Nephron (organoid): ENCODE measurements around the gene SCP2.

ENCODE experiments used
- H3K27ac Mint-ChIP-seq, 3 experiments: 2 replicates each; pipeline ENCODE4 v1.8.0; 2020; ENCODE audit warnings: mixed read lengths in 3 of 3, mild to moderate bottlenecking in 2 of 3, moderate library complexity in 1 of 3
- H3K27me3 Mint-ChIP-seq: 2 replicates; pipeline ENCODE4 v1.8.0; 2021; ENCODE audit warnings: low read depth, mild to moderate bottlenecking, moderate library complexity, mixed read lengths
- H3K36me3 Mint-ChIP-seq: 2 replicates; pipeline ENCODE4 v1.8.0; 2020; ENCODE audit warnings: low read depth, mixed read lengths
- H3K4me1 Mint-ChIP-seq: 2 replicates; pipeline ENCODE4 v1.8.0; 2020; ENCODE audit warnings: mixed read lengths
- H3K4me3 Mint-ChIP-seq, 3 experiments: 2 replicates each; pipeline ENCODE4 v1.8.0; 2020; ENCODE audit warnings: mild to moderate bottlenecking in 3 of 3, mixed read lengths in 3 of 3, moderate library complexity in 2 of 3
- H3K9me3 Mint-ChIP-seq: 2 replicates; pipeline ENCODE4 v1.8.0; 2020; ENCODE audit warnings: mixed read lengths
- TF ChIP-seq, protein P1 (sequence below), 3 experiments: fragments of 200-600 bp; sonication (generic); IDR thresholded peaks; one replicate each; pipeline ENCODE4 v1.5.0; 2021; ENCODE audit warnings: antibody characterized with exemption in 3 of 3; ENCODE audit not compliant: unreplicated experiment in 3 of 3

The SCP2 gene

DNA sequence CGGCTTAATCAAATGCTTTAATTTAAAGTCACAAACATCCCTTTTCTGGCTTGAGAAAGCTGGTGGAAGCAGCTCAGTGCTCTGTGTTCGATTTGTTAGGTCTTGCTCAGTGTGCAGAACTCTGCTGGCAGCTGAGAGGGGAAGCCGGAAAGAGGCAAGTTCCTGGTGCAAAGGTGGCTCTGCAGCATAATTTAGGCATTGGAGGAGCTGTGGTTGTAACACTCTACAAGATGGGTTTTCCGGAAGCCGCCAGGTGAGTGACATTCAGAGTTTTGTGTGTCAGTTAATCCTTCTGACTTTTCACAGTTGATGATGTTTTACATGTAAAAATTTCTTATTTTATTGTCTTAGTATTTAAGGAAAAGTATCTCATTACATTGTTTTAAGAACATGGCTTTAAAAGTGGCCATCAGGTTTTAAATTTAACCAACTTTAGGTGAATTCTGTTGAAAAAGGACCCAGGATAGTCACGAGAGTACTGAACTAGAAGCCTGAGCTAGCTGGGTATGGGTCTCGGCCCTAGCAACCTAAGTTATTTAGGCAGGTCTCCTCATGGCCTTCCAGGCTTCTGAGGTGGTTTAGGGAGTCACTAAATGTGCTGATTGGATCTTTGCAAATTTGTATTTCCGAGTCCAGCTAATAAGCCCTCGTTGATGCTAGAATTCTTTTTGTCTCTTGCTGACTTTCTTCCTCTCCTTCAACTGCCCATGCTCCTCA, 87.9 kb downstream of the SCP2 start:
- H3K36me3 Mint-ChIP-seq, result peaks cover 17% of the 10 kb centered on the region
- H3K27ac Mint-ChIP-seq, result peak overlapping the region; percentile 89 to 91 (median 90)
- H3K4me1 Mint-ChIP-seq, result peaks cover 22% of the 10 kb centered on the region
- no peaks in the 10 kb centered on the region for H3K27me3 Mint-ChIP-seq
- H3K9me3 Mint-ChIP-seq, result peaks cover 5% of the 10 kb centered on the region
- TF ChIP-seq, protein P1, sequence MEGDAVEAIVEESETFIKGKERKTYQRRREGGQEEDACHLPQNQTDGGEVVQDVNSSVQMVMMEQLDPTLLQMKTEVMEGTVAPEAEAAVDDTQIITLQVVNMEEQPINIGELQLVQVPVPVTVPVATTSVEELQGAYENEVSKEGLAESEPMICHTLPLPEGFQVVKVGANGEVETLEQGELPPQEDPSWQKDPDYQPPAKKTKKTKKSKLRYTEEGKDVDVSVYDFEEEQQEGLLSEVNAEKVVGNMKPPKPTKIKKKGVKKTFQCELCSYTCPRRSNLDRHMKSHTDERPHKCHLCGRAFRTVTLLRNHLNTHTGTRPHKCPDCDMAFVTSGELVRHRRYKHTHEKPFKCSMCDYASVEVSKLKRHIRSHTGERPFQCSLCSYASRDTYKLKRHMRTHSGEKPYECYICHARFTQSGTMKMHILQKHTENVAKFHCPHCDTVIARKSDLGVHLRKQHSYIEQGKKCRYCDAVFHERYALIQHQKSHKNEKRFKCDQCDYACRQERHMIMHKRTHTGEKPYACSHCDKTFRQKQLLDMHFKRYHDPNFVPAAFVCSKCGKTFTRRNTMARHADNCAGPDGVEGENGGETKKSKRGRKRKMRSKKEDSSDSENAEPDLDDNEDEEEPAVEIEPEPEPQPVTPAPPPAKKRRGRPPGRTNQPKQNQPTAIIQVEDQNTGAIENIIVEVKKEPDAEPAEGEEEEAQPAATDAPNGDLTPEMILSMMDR (IDR thresholded peaks at IDR 0.05; ENCODE audit: unreplicated experiment in 3 of 3), result no peak
- peak overlapping the region; percentile 85 to 95 (median 95) for H3K4me3 Mint-ChIP-seq

DNA sequence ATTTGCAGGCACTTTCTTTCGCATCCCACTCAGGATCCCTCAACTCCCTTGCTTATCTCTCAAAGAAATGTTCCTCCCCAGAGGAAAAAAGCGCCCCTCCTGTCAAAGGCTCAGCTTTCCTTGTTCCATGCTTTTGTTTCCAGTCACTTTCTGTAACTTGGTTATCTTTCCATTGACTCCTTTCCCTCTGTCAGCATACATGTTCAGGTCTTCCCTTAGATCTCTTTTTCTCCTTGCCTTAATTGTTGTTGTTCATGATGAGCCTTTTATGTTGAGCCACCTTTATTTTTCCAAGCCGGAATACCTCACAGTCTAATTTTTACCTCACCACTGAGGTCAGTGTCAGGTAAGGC, 88.4 kb downstream of the SCP2 start:
- Mint-ChIP-seq H3K27ac (peak overlapping the region; percentile 89 to 91 (median 90)), H3K36me3 (peaks cover 17% of the 10 kb centered on the region), H3K4me3 (peak overlapping the region; percentile 85 to 95 (median 95)), H3K9me3 (peaks cover 4% of the 10 kb centered on the region), H3K4me1 (peaks cover 22% of the 10 kb centered on the region), H3K27me3 (no peaks in the 10 kb centered on the region)
- TF ChIP-seq, protein P1 (IDR thresholded peaks at IDR 0.05; ENCODE audit: unreplicated experiment in 3 of 3), result no peak

GRCh38 chr1:53016705-53017104, 89.6 kb downstream of the SCP2 start:
- Mint-ChIP-seq H3K4me3 (peak overlapping the region; percentile 24 to 31 (median 27)), H3K4me1 (peaks cover 22% of the 10 kb centered on the region), H3K9me3 (no peaks in the 10 kb centered on the region), H3K36me3 (peaks cover 17% of the 10 kb centered on the region), H3K27ac (no peak overlapping the region), H3K27me3 (no peaks in the 10 kb centered on the region)
- TF ChIP-seq, protein P1 (IDR thresholded peaks at IDR 0.05; ENCODE audit: unreplicated experiment in 3 of 3), result no peak

DNA sequence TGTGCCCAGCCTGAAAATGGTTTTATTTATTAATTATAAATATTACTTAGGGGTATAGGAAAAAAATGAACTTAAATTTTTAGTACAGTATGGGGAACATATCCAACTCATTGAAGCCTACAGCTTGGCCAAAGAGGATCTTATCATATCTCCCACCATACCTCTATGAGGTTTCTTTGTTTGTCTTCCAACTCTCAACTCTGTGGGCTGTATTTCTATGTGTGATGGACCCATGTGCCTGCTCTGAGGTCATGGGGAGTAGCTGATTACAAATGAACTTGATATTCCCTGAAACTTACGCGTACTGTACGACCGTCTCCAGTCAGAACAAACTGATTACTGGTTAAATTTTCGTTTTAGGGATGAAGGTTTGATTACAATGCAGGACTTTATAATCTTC, 93.5 kb downstream of the SCP2 start:
- Mint-ChIP-seq H3K27me3 (no peaks in the 10 kb centered on the region), H3K9me3 (no peaks in the 10 kb centered on the region)

GRCh38 chr1:53022179-53022578, 95.1 kb downstream of the SCP2 start:
- TF ChIP-seq, protein P1 (IDR thresholded peaks at IDR 0.05; ENCODE audit: unreplicated experiment in 3 of 3), result no peak
- H3K36me3 Mint-ChIP-seq, result peaks cover 10% of the 10 kb centered on the region
- no peaks in the 10 kb centered on the region for H3K9me3 Mint-ChIP-seq
- H3K27ac Mint-ChIP-seq, result no peak overlapping the region
- no peak overlapping the region for H3K4me3 Mint-ChIP-seq
- H3K4me1 Mint-ChIP-seq, result no peaks in the 10 kb centered on the region
- H3K27me3 Mint-ChIP-seq, result no peaks in the 10 kb centered on the region

More for the DNA sequence above, 93.5 kb downstream of the SCP2 start:
- Mint-ChIP-seq H3K36me3 (peaks cover 17% of the 10 kb centered on the region), H3K27ac (no peak overlapping the region), H3K4me3 (no peak overlapping the region), H3K4me1 (peaks cover 12% of the 10 kb centered on the region)
- TF ChIP-seq, protein P1 (IDR thresholded peaks at IDR 0.05; ENCODE audit: unreplicated experiment in 3 of 3), result no peak

- H3K9me3 Mint-ChIP-seq, result no peaks in the 10 kb centered on the region
- H3K4me1 Mint-ChIP-seq, result no peaks in the 10 kb centered on the region
- no peak overlapping the region for H3K4me3 Mint-ChIP-seq
- TF ChIP-seq, protein P1 (IDR thresholded peaks at IDR 0.05; ENCODE audit: unreplicated experiment in 3 of 3), result no peak
- no peak overlapping the region for H3K27ac Mint-ChIP-seq
- H3K36me3 Mint-ChIP-seq, result peaks cover 6% of the 10 kb centered on the region
- no peaks in the 10 kb centered on the region for H3K27me3 Mint-ChIP-seq
Measured at GRCh38 chr1:53023546-53023945, 96.5 kb downstream of the SCP2 start.
